ENCODE data around the gene VWA5B2.

Gene VWA5B2

DNA sequence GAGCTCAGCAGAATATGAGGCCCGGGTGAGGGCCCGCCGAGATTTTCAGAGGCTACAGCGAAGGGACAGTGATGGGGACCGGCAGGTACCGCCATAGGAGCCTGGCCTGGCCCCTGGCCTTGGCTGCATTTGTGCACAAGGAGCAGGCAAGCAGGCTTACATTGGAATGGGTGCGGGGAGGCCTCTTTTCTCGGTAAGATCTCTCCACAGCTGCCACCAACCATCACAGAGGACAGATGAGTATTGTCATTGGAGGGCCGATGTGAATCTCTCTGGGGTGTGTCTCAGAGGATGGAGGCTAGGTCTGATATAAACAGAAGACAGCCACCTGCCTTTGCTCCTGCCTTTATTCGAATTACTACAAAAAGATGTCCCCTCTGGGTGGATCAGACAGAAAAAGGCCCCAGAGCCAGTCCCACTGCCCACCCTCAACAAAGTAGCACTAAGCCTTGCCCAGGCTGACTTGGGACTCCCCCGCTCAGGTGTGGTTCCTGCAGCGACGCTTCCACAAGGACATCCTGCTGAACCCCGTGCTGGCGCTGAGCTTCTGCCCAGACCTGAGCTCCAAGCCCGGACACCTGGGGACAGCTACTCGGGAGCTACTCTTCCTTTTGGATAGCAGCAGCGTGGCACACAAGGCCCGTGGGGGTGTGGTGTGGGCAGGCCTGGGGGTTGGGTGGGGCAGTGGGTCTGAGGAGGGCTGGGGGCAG is 5.4 kb downstream of the VWA5B2 start:
- DNase-seq (ENCODE audit: low spot score), result peak; percentile 12
- TF ChIP-seq, protein P1, sequence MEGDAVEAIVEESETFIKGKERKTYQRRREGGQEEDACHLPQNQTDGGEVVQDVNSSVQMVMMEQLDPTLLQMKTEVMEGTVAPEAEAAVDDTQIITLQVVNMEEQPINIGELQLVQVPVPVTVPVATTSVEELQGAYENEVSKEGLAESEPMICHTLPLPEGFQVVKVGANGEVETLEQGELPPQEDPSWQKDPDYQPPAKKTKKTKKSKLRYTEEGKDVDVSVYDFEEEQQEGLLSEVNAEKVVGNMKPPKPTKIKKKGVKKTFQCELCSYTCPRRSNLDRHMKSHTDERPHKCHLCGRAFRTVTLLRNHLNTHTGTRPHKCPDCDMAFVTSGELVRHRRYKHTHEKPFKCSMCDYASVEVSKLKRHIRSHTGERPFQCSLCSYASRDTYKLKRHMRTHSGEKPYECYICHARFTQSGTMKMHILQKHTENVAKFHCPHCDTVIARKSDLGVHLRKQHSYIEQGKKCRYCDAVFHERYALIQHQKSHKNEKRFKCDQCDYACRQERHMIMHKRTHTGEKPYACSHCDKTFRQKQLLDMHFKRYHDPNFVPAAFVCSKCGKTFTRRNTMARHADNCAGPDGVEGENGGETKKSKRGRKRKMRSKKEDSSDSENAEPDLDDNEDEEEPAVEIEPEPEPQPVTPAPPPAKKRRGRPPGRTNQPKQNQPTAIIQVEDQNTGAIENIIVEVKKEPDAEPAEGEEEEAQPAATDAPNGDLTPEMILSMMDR (IDR thresholded peaks at IDR 0.05; ENCODE audit: extremely low read depth, insufficient read depth, missing control alignments), result no peak
- in situ Hi-C loops (cut with MboI; ENCODE audit: low pct_unique_long_range_greater_than_20kb, low sequenced_read_pairs, unreplicated experiment), result loop anchor here (25.0 kb wide), 1 partner anchor 348 kb away; the partner anchor contains the start of gene PARL

DNA sequence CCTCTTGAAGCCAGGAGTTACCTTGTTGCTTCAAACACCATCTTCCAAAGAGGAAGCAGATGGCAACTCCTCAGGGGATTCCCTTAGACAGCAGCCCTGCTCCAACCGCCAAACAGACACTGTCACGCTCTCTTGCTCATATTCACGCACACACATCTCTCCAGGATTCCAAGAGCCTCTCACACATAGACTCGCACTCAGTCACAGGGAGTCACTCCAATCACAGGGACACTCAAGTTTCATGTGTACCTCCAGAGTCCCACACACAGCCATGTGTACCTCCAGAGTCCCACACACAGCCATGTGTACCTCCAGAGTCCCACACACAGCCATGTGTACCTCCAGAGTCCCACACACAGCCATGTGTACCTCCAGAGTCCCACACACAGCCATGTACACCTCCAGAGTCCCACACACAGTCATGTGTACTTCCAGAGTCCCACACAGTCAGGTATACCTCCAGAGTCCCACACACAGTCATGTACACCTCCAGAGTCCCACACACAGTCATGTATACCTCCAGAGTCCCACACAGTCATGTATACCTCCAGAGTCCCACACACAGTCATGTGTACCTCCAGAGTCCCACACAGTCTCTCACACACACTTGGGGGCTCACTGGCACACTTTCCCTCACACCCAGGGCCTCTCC is 6.1 kb downstream of the VWA5B2 start:
- TF ChIP-seq, protein P1 (IDR thresholded peaks at IDR 0.05; ENCODE audit: extremely low read depth, insufficient read depth, missing control alignments), result no peak
- DNase-seq (ENCODE audit: low spot score), result no peak
- in situ Hi-C loops (cut with MboI; ENCODE audit: low pct_unique_long_range_greater_than_20kb, low sequenced_read_pairs, unreplicated experiment), result loop anchor here (25.0 kb wide), 1 partner anchor 348 kb away; the partner anchor contains the start of gene PARL

DNA sequence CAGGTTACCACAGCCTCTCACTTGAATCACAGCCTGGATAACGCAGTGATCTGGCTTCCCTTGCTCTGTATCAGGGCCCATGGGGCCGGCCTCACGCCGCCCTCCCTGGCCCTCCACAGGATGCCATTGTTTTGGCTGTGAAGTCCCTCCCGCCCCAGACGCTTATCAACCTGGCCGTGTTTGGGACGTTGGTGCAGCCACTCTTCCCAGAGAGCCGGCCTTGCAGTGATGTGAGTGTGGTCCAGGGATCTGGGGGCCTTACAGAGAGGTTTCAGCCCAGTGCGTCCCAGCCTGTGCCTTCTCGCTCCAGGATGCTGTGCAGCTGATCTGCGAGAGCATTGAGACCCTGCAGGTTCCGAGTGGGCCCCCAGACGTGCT is 6.6 kb downstream of the VWA5B2 start:
- in situ Hi-C loops (cut with MboI; ENCODE audit: low pct_unique_long_range_greater_than_20kb, low sequenced_read_pairs, unreplicated experiment), result loop anchor here (25.0 kb wide), 1 partner anchor 349 kb away; the partner anchor contains the start of gene PARL
- DNase-seq (ENCODE audit: low spot score), result peak; percentile 9
- TF ChIP-seq, protein P1 (IDR thresholded peaks at IDR 0.05; ENCODE audit: extremely low read depth, insufficient read depth, missing control alignments), result no peak

DNA sequence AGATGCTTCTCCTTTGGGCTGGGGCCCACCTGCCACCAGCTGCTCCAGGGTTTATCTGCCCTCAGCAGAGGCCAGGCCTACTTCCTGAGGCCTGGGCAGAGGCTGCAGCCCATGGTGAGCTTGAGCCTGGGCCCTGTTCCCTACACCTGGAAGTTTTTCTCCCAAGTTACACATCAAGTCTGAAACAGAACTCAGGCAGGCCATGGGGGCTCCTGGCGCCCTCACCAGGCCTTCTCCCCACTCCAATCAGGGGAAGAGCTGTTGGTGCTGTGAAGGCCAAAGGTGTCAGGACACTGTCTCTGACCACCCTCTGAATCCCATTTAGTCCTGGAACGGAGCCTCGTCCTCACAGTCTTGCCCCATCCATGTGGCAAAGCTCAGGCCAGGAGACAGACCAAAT is 7.3 kb downstream of the VWA5B2 start:
- DNase-seq (ENCODE audit: low spot score), result peak; percentile 4
- in situ Hi-C loops (cut with MboI; ENCODE audit: low pct_unique_long_range_greater_than_20kb, low sequenced_read_pairs, unreplicated experiment), result loop anchor here (25.0 kb wide), 1 partner anchor 349 kb away; the partner anchor contains the start of gene PARL
- TF ChIP-seq, protein P1 (IDR thresholded peaks at IDR 0.05; ENCODE audit: extremely low read depth, insufficient read depth, missing control alignments), result no peak

DNA sequence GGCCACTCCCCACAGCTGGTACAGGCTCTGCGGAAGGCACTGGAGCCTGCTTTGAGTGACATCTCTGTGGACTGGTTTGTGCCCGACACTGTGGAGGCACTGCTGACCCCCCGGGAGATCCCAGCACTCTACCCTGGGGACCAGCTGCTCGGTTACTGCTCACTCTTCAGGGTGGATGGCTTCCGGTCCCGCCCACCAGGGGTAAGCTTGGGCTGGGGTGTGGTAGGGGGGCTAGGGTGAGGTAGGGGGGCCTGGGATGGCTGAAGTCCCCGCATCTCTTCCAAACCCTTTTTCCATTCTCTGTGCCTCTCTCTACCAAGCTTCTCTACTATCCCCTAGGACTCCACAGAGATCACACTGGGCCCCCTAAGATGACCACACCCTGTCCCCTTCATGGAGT is 7.8 kb downstream of the VWA5B2 start:
- no peak for DNase-seq (ENCODE audit: low spot score)
- TF ChIP-seq, protein P1 (IDR thresholded peaks at IDR 0.05; ENCODE audit: extremely low read depth, insufficient read depth, missing control alignments), result no peak
- in situ Hi-C loops (cut with MboI; ENCODE audit: low pct_unique_long_range_greater_than_20kb, low sequenced_read_pairs, unreplicated experiment), result loop anchor here (25.0 kb wide), 1 partner anchor 350 kb away; the partner anchor contains the start of gene PARL

DNA sequence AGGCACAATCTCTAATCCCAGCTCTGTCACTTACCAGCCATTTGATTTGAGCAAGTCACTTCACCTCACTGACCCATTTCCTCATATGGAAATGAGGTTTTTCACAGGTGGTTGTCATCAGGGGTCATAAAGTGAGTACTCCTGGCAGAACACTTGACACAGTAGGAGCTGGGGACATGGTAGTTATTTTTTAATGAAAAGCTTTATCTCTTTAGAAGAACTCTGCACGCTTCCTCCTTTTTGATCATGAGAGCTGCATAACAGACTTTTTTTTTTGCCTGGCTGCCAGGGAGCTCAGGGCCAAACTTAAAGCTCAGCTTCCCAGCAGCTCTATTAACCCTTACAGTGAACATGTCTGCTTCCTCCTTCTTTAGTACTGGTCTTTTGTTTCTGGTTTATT is 8.4 kb downstream of the VWA5B2 start:
- in situ Hi-C loops (cut with MboI; ENCODE audit: low pct_unique_long_range_greater_than_20kb, low sequenced_read_pairs, unreplicated experiment), result loop anchor here (25.0 kb wide), 1 partner anchor 351 kb away; the partner anchor contains the start of gene PARL
- no peak for DNase-seq (ENCODE audit: low spot score)
- TF ChIP-seq, protein P1 (IDR thresholded peaks at IDR 0.05; ENCODE audit: extremely low read depth, insufficient read depth, missing control alignments), result no peak
